Epidermal melanocyte (primary cell): ENCODE results near the gene EFHC2.
"Not testable (repeated sequence)": the region's sequence is repeated elsewhere in the genome, so short reads cannot be mapped to it uniquely, and the experiment has no call there.

Source experiments
- DNase-seq: peaks from one replicate; pipeline ENCODE4 v3.0.0; 2011; ENCODE audit warnings: low spot score; ENCODE audit not compliant: insufficient read length

The EFHC2 gene

DNA sequence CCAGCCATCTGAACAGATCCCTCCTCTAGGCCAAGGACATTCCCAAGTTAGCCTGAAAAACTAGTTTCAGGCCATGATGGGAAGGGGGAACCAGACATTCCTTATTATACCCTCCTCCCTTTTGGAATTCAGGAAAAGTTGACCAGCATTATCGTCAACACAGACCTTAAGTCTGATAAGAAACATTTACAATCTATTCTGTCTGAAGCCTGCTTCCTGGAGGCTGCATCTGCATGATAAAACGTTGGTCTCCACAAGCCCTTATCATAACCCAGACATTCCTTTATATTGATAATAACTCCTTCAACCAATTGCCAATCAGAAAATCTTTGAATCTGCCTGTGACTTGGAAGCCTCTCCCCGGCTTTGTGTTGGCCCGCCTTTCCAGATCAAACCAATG, 44.3 kb downstream of the EFHC2 start:
- no peak for DNase-seq

- no peak for DNase-seq
These were observed 51.9 kb downstream of the EFHC2 start for GRCh38 chrX:44291468-44292092.

DNA sequence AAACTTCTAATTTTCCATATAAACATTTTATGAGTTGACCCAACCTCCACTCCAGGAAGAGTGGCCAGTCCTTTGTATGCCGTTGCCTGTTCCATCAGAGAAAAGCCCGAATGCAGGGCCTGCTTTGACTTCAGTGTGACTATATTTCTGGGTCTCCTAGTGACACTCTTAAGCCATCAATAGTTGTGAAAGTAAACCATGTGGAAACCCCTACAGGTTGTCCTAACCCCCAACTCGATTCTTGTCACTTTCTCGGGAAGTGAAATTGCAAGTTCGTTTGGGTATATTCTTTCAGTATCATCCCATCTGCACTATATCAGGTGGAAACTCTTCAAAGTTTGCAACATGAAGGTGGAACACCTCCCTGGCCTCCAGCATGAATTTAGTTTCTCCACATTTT, 52.8 kb downstream of the EFHC2 start:
- DNase-seq, result no peak

GRCh38 chrX:44282753-44283152, 60.7 kb downstream of the EFHC2 start:
- no peak for DNase-seq

DNA sequence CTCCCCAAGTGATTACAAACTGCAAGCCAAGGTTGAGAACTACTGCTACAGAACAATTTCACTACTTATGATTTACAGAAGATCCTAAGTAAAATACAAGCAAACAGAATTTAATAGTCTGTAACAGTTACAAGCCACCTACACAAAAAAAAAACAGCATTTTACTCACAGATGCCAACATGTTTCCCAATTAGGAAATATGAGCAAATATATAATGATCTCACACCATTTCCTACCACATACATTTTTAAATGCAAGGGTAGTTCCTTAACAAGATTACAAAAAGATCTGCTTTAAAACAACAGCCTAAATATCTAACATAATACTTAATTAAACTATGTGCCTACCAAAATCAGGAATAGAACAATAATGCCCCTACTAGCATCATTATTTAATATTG, 63.4 kb downstream of the EFHC2 start:
- DNase-seq, result no peak

DNA sequence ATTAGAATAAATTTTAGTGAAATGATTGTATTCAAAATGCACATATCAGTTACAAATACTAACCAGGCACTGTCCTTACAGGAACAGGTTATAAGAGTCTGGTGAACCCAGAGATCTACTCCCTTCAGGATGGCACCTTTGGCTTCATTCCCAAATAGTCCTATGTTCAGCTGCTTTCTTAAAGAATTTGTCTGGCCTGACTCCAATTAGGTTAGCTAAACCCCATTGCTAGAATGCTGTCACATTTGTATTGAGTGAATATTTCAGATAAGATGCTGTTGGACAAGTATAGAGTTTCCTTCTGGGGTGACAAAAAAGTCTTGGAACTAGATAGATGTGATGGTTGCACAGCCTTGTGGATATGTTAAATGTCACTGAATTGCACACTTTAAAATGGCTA, 69.4 kb downstream of the EFHC2 start:
- no peak for DNase-seq

GRCh38 chrX:44267861-44268260, 75.6 kb downstream of the EFHC2 start:
- DNase-seq, result no peak

GRCh38 chrX:44267116-44267515, 76.4 kb downstream of the EFHC2 start:
- no peak for DNase-seq

DNA sequence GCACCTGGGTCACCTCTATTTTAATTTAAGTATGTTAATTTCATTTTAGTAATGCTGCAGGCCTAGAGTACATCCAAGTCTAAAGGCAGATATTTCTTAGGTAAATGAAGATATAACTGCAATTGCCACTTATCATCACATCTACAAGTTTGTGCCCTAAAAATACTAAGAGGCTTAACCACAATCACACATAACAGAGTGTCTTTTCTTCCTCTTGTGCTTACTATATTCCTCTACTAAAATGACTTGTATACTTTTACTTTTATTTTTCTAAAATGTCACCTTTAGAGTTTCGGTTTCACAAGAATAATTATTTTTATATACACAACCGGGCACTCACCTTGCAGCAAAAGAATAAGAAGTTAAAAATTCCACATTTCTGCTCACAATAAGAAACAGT, 77.9 kb downstream of the EFHC2 start:
- no peak for DNase-seq

GRCh38 chrX:44264936-44265335, 78.5 kb downstream of the EFHC2 start:
- no peak for DNase-seq

GRCh38 chrX:44261286-44261685, 82.2 kb downstream of the EFHC2 start:
- no peak for DNase-seq

DNA sequence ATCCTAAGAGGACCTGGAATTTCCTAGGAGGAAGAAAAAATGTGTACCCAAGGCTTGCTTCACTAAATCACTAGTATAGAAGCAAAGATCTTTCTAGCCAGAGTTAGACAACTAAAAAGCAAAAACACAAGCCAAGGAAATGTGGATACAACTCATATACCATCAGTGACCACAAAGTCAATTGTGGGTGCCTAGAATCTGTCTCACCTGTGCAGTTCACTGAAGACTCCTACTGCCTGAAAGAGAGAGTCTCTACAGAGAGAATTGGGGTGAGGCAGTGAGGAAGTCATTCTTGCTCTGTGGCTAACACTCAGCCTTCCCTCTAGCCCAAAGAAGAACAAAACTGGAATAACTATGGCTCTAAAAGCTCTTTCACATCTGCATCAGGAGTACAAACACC, 82.9 kb downstream of the EFHC2 start:
- DNase-seq, result no peak

- not testable (repeated sequence) for DNase-seq
These were observed 87.7 kb downstream of the EFHC2 start for GRCh38 chrX:44255742-44256141.

- DNase-seq, result no peak
These were observed 89.9 kb downstream of the EFHC2 start for GRCh38 chrX:44253575-44253942.

DNA sequence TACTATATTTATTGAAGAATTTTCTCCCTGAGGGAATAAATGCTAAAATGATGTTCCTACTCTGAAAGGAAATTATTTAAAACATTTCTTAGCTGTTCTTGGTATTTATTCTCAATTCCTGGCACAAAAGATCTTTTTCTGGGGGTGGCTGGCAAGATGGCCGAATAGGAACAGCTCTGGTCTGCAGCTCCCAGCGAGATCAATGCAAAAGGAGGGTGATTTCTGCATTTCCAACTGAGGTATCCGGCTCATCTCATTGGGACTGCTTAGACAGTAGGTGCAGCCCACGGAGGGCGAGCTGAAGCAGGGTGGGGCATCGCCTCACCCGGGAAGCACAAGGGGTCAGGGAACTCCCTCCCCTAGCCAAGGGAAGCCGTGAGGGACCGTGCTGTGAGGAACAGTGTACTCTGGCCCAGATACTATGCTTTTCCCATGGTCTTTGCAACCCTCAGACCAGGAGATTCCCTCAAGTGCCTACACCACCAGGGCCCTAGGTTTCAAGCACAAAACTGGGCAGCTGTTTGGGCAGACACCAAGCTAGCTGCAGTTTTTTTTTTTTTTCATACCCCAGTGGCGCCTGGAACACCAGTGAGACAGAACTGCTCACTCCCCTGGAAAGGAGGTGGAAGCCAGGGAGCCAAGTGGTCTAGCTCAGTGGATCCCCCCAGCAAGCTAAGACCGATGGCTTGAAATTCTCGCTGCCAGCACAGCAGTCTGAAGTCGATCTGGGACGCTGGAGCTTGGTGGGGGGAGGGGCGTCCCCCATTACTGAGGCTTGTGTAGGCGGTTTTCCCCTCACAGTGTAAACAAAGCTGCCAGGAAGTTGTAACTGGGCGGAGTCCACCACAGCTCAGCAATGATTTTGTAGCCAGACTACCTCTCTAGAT, 90.5 kb downstream of the EFHC2 start:
- DNase-seq, result not testable (repeated sequence)

GRCh38 chrX:44247468-44247867, 96.0 kb downstream of the EFHC2 start:
- no peak for DNase-seq

DNA sequence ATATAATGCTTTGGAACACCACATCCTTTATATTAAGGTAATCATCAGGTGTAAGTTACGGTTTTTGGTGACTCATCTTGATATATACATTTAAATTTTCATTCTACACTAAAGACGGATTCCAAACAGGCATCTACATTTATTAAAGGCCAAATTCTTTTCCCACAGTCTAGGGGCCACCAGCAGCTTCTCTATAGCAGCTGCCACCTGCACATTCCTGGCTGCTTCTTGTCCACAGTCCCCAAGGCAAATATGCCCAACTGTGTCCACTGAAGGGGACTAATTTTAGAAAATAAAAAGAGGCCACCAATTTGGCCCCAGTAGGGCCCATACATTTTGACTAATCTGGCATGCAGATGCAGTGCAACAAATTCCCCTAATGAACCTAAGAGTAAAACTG, 96.6 kb downstream of the EFHC2 start:
- no peak for DNase-seq

DNA sequence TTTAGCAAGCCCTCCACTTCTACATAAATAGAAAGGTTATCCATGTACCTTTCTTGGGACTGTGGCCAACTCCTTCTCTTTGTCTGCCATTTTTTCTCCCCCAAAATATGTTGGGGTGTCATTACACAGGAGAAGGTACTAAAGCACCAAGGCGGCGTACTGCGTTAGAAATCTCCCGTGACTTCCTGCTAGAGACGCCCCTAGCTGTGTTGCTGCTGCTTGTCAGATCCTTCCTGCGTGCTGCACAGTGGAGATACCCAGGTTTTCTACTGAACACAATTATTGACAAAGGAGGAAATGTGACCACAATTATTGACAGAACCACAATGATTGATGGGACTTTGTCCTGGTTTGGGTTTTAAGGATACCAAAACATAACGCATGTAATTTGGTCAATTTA, 97.7 kb downstream of the EFHC2 start:
- DNase-seq, result no peak

GRCh38 chrX:44244008-44244407, 99.5 kb downstream of the EFHC2 start:
- DNase-seq, result peak; percentile 21

- no peak for DNase-seq
These were observed 101.9 kb downstream of the EFHC2 start for GRCh38 chrX:44241546-44241945.

- DNase-seq, result no peak
These were observed 103.4 kb downstream of the EFHC2 start for GRCh38 chrX:44240036-44240435.

GRCh38 chrX:44239036-44239435, 104.4 kb downstream of the EFHC2 start:
- DNase-seq, result no peak

DNA sequence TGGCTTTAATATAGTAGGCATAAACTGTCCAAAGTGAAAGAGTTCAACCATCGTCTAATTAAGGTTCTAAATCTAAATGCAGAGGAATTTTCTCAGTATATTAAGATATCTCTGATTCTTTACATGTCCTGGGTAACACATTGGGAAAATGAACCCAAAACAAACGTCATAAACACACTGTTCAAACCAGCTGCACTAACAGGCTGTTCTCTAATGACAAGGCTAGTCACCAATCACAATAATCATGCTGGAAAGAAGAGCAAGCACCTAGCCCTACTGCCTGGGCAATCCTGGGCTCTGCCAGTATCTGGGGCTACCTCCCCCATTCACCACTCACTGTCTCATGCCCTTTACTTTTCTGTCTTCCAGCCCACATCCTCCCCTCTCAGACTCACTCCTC, 107.9 kb downstream of the EFHC2 start:
- DNase-seq, result no peak
